GM21529 (cell line): ENCODE results near the gene LMLN.
"Not testable (repeated sequence)": the region's sequence is repeated elsewhere in the genome, so short reads cannot be mapped to it uniquely, and the experiment has no call there.

Experiments
- ATAC-seq: cut with Tn5 transposase; IDR thresholded peaks from one replicate; pipeline ENCODE4 v1.9.1; 2021; ENCODE audit not compliant: unreplicated experiment

The LMLN gene

DNA sequence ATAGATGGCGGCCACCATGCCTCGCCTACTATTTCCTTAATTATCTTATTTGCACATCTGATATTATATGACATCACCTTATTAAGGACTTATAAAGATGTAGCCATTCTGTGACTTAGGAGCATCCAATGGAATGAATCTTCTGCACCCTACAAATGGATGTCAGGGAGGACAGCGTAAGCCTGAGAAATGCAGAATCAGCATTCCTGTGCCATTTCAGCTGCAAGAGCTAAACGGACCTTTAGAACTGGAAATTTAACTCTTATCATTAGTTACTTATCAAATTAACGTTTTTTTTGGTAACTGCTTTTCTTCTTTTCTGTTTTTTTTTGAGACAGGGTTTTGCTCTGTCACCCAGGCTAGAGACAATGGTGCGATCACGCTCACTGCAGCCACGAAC is 65.6 kb downstream of the LMLN start:
- ATAC-seq, result no peak

- ATAC-seq, result no peak
These were observed 66.6 kb downstream of the LMLN start for GRCh38 chr3:198026620-198027019.

DNA sequence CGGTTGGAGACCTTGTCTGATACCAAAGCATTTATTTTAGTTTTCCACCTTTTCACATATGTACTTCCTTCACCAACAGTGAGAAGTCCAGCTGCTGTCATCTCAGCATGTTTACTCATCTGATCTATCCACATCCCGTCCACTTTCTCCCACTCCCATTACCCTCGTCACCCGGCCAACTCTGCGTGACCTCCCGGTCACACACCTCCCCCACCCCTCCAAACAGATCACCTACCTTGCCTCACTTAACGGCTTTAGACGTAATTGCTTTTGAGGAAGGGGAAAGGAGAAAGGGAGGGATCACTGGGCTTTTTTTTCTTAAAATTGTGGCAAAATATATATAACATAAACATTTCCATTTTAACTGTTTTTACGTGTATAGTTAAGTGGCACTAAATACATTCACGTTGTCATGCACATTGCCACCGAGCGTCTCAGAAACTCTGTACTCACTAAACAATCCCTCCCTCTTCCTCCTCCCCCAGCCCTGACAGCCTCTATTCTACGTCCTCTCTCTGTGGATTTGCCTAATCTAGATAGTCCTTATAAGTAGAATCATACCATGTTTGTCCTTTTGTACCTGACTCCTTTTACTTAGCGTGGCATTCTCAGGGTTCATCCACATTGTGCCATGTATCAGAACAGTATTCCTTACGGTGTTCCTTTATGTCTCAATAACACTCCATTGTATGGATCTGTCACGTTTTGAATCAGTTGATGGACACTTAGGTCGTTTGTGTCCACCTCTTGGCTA is 67.2 kb downstream of the LMLN start:
- no peak for ATAC-seq

GRCh38 chr3:198027799-198028390 is 67.9 kb downstream of the LMLN start:
- ATAC-seq, result no peak

- ATAC-seq, result no peak
These were observed 68.7 kb downstream of the LMLN start for GRCh38 chr3:198028718-198029117.

GRCh38 chr3:198030125-198030524 is 70.1 kb downstream of the LMLN start:
- ATAC-seq, result no peak

DNA sequence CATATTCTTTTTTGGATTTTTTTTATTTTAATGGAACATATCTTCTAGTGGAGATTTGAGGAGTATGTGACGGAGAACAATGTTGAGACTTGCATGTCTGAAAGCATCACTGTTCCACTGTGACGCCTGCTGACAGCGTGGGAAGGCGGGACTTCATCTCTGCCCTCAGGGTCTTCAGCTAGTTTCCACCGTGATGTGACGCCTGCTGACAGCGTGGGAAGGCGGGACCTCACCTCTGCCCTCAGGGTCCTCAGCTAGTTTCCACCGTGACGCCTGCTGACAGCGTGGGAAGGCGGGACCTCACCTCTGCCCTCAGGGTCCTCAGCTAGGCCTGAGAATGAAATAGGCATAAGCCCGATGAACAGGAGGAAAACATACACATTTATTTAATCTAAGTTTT is 70.7 kb downstream of the LMLN start:
- ATAC-seq, result no peak

- ATAC-seq, result no peak
These were observed 72.3 kb downstream of the LMLN start for GRCh38 chr3:198032039-198032936.

DNA sequence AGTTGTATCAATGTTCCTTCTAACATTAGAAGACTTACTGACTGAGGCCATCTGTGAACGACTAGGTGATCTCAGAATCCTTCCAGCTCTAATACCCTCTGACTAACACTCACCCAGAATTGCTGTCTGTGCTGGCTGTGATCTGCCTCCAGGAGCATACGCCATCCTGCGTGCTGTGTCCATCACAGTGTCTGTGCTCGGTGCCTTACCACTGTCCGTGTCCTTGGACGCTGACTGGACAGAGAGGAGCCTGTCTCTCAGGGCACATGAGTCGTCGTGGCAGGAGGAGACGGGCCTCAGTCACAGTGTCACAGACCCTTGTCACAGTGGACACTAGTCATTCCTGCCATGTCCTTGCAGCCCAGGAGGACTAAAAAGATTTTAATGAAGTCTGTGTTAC is 83.1 kb downstream of the LMLN start:
- ATAC-seq, result no peak

DNA sequence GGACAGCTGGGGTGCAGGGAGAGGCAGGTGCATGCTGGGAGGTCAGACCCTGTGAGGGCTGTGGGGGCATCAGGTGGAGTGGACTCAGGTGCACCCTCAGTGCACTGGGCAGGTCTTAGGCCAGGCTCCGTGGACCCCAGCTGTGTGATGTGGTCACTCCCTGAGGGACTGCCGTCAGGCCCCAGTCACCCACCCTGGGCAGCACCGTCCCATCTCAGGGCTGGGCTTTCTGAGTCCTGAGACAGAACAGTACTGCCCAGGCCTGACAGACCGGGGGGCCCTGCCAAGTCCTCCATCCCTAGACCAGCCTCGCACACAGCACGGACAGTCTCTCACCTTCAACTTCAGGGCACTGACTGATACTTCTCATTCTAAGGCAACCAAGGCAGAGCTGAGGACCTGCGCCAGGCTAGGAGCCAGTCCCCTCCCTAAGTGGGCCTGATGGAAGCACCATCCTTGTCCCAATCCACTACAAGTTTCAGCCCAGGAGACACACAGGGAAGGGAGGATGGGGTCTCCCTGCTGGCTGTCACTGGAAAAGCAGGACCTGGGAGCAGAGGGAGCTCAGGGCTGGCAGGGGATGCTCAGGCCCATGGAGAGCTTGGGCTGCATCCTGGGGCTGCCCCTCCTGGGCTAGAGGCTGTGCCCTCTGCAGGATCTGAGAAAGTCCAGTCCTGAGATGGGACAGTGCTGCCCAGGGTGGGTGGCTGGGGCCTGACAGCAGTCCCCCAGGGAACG is 86.3 kb downstream of the LMLN start:
- no peak for ATAC-seq

DNA sequence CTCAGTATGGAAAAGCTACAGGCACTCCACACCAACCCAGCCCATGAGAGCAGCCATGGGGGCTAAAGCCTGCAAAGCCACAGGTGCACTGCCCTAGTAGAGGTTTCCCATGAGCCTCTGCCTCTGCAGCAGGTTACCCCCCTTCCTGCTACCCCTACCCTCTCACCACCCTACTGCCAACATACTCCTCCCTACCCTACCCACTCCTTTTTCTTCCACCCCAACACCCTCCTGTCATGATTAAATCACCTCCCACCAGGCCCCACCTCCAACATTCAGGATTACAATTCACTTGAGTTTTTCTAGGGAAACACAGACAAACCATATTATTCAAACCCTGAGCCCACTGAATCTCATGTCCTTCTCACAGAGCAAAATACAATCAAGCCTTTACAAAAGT is 88.4 kb downstream of the LMLN start:
- ATAC-seq, result no peak

GRCh38 chr3:198051836-198052235 is 91.8 kb downstream of the LMLN start:
- no peak for ATAC-seq

DNA sequence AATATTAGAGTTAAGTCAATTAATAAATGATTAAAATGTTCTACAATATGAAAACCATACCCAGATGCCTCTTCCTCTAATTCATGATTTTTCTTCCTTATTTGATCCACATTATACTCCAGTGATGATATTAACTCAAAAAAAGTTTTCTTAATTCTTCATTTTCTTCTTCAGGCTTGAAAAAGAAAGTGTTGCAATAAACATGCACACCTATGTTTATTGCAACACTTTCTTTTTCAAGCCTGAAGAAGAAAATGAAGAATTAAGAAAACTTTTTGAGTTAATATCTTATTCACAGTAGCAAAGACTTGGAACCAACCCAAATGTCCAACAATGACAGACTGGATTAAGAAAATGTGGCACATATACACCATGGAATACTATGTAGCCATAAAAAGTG is 93.4 kb downstream of the LMLN start:
- not testable (repeated sequence) for ATAC-seq

- ATAC-seq, result no peak
These were observed 101.4 kb downstream of the LMLN start for GRCh38 chr3:198061119-198062067.

- ATAC-seq, result no peak
These were observed 102.0 kb downstream of the LMLN start for GRCh38 chr3:198062068-198062465.

- no peak for ATAC-seq
These were observed 104.4 kb downstream of the LMLN start for GRCh38 chr3:198064420-198064819.

- ATAC-seq, result no peak
These were observed 105.9 kb downstream of the LMLN start for GRCh38 chr3:198065897-198066296.

DNA sequence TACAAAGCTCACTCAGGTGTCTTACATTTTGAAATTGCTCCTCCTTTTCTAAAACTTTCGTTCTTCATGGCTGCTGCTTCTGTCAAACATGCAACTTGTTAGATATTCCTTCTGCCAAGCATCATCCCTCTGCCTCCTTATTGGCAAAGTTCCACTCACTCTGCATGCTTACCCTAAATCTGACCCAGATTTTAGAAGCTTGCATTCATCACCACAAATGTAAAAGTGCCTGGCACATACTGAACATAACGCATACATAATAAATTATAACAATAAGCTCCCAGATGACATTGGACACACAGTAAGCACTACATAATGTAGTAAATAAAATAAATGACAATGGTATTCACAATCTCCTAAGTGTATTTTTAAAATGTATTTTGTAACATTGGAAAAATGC is 107.4 kb downstream of the LMLN start:
- no peak for ATAC-seq

GRCh38 chr3:198070871-198071270 is 110.9 kb downstream of the LMLN start:
- ATAC-seq, result no peak
